ENCODE data around the gene EGR1.

The EGR1 gene

GRCh38 chr5:138449501-138450239, 15.6 kb upstream of the EGR1 start:
- no peak for TF ChIP-seq SPI1 (IDR thresholded peaks at IDR 0.05; ENCODE audit: low read depth, low read length)
- TF ChIP-seq POLR2AphosphoS5 (IDR thresholded peaks at IDR 0.05; ENCODE audit: low read depth, low read length), result no peak
- TF ChIP-seq TAF1 (IDR thresholded peaks at IDR 0.05; ENCODE audit: low read depth, low read length), result no peak
- TF ChIP-seq POU2F2 (IDR thresholded peaks at IDR 0.05; ENCODE audit: low read depth, low read length), result no peak
- no peak for TF ChIP-seq PAX5 (IDR thresholded peaks at IDR 0.05; ENCODE audit: insufficient read depth, low read length, severe bottlenecking)
- TF ChIP-seq POLR2A (IDR thresholded peaks at IDR 0.05; ENCODE audit: low read depth, low read length), result no peak
- DNase-seq (ENCODE audit: insufficient read length, low spot score), result peak; percentile 96
- peak; percentile 94 for FAIRE-seq

GRCh38 chr5:138450971-138451370, 14.3 kb upstream of the EGR1 start:
- FAIRE-seq (no peak), DNase-seq (ENCODE audit: insufficient read length, low spot score) (no peak)
- TF ChIP-seq SPI1 (IDR thresholded peaks at IDR 0.05; ENCODE audit: low read depth, low read length), result no peak
- no peak for TF ChIP-seq POU2F2 (IDR thresholded peaks at IDR 0.05; ENCODE audit: low read depth, low read length)
- TF ChIP-seq TAF1 (IDR thresholded peaks at IDR 0.05; ENCODE audit: low read depth, low read length), result no peak
- no peak for TF ChIP-seq POLR2AphosphoS5 (IDR thresholded peaks at IDR 0.05; ENCODE audit: low read depth, low read length)
- no peak for TF ChIP-seq POLR2A (IDR thresholded peaks at IDR 0.05; ENCODE audit: low read depth, low read length)
- no peak for TF ChIP-seq PAX5 (IDR thresholded peaks at IDR 0.05; ENCODE audit: insufficient read depth, low read length, severe bottlenecking)

- FAIRE-seq (no peak), DNase-seq (ENCODE audit: insufficient read length, low spot score) (no peak)
- TF ChIP-seq POU2F2 (IDR thresholded peaks at IDR 0.05; ENCODE audit: low read depth, low read length), result no peak
- TF ChIP-seq POLR2AphosphoS5 (IDR thresholded peaks at IDR 0.05; ENCODE audit: low read depth, low read length), result no peak
- TF ChIP-seq POLR2A (IDR thresholded peaks at IDR 0.05; ENCODE audit: low read depth, low read length), result no peak
- TF ChIP-seq SPI1 (IDR thresholded peaks at IDR 0.05; ENCODE audit: low read depth, low read length), result no peak
- no peak for TF ChIP-seq PAX5 (IDR thresholded peaks at IDR 0.05; ENCODE audit: insufficient read depth, low read length, severe bottlenecking)
- no peak for TF ChIP-seq TAF1 (IDR thresholded peaks at IDR 0.05; ENCODE audit: low read depth, low read length)
Measured at GRCh38 chr5:138452720-138453119, 12.6 kb upstream of the EGR1 start.

GRCh38 chr5:138453590-138453989, 11.7 kb upstream of the EGR1 start:
- DNase-seq (ENCODE audit: insufficient read length, low spot score) (no peak), FAIRE-seq (no peak)
- TF ChIP-seq TAF1 (IDR thresholded peaks at IDR 0.05; ENCODE audit: low read depth, low read length), result no peak
- no peak for TF ChIP-seq SPI1 (IDR thresholded peaks at IDR 0.05; ENCODE audit: low read depth, low read length)
- TF ChIP-seq POLR2A (IDR thresholded peaks at IDR 0.05; ENCODE audit: low read depth, low read length), result no peak
- no peak for TF ChIP-seq PAX5 (IDR thresholded peaks at IDR 0.05; ENCODE audit: insufficient read depth, low read length, severe bottlenecking)

- FAIRE-seq (no peak), DNase-seq (ENCODE audit: insufficient read length, low spot score) (no peak)
- no peak for TF ChIP-seq POLR2AphosphoS5 (IDR thresholded peaks at IDR 0.05; ENCODE audit: low read depth, low read length)
- no peak for TF ChIP-seq TAF1 (IDR thresholded peaks at IDR 0.05; ENCODE audit: low read depth, low read length)
- no peak for TF ChIP-seq PAX5 (IDR thresholded peaks at IDR 0.05; ENCODE audit: insufficient read depth, low read length, severe bottlenecking)
- TF ChIP-seq POLR2A (IDR thresholded peaks at IDR 0.05; ENCODE audit: low read depth, low read length), result no peak
- no peak for TF ChIP-seq SPI1 (IDR thresholded peaks at IDR 0.05; ENCODE audit: low read depth, low read length)
- no peak for TF ChIP-seq POU2F2 (IDR thresholded peaks at IDR 0.05; ENCODE audit: low read depth, low read length)
Measured at GRCh38 chr5:138454121-138454520, 11.2 kb upstream of the EGR1 start.

GRCh38 chr5:138455232-138455930, 9.9 kb upstream of the EGR1 start:
- TF ChIP-seq PAX5 (IDR thresholded peaks at IDR 0.05; ENCODE audit: insufficient read depth, low read length, severe bottlenecking), result no peak
- no peak for TF ChIP-seq POLR2AphosphoS5 (IDR thresholded peaks at IDR 0.05; ENCODE audit: low read depth, low read length)
- no peak for TF ChIP-seq POLR2A (IDR thresholded peaks at IDR 0.05; ENCODE audit: low read depth, low read length)
- no peak for TF ChIP-seq SPI1 (IDR thresholded peaks at IDR 0.05; ENCODE audit: low read depth, low read length)
- TF ChIP-seq TAF1 (IDR thresholded peaks at IDR 0.05; ENCODE audit: low read depth, low read length), result no peak
- no peak for TF ChIP-seq POU2F2 (IDR thresholded peaks at IDR 0.05; ENCODE audit: low read depth, low read length)

GRCh38 chr5:138457531-138458275, 7.6 kb upstream of the EGR1 start:
- FAIRE-seq (no peak), DNase-seq (ENCODE audit: insufficient read length, low spot score) (no peak)
- TF ChIP-seq PAX5 (IDR thresholded peaks at IDR 0.05; ENCODE audit: insufficient read depth, low read length, severe bottlenecking), result no peak
- no peak for TF ChIP-seq TAF1 (IDR thresholded peaks at IDR 0.05; ENCODE audit: low read depth, low read length)
- no peak for TF ChIP-seq POLR2AphosphoS5 (IDR thresholded peaks at IDR 0.05; ENCODE audit: low read depth, low read length)
- TF ChIP-seq POU2F2 (IDR thresholded peaks at IDR 0.05; ENCODE audit: low read depth, low read length), result no peak
- no peak for TF ChIP-seq POLR2A (IDR thresholded peaks at IDR 0.05; ENCODE audit: low read depth, low read length)
- no peak for TF ChIP-seq SPI1 (IDR thresholded peaks at IDR 0.05; ENCODE audit: low read depth, low read length)

More at GRCh38 chr5:138455232-138455930, 9.9 kb upstream of the EGR1 start:
- DNase-seq (ENCODE audit: insufficient read length, low spot score) (no peak), FAIRE-seq (no peak)

- peak; percentile 61 for FAIRE-seq
- DNase-seq (ENCODE audit: insufficient read length, low spot score), result no peak
- TF ChIP-seq PAX5 (IDR thresholded peaks at IDR 0.05; ENCODE audit: insufficient read depth, low read length, severe bottlenecking), result no peak
Measured at GRCh38 chr5:138458384-138458783, 6.9 kb upstream of the EGR1 start.

GRCh38 chr5:138458856-138459255, 6.4 kb upstream of the EGR1 start:
- DNase-seq (ENCODE audit: insufficient read length, low spot score) (no peak), FAIRE-seq (no peak)
- TF ChIP-seq POLR2A (IDR thresholded peaks at IDR 0.05; ENCODE audit: low read depth, low read length) (no peak), SPI1 (IDR thresholded peaks at IDR 0.05; ENCODE audit: low read depth, low read length) (no peak), TAF1 (IDR thresholded peaks at IDR 0.05; ENCODE audit: low read depth, low read length) (no peak), POU2F2 (IDR thresholded peaks at IDR 0.05; ENCODE audit: low read depth, low read length) (no peak), PAX5 (IDR thresholded peaks at IDR 0.05; ENCODE audit: insufficient read depth, low read length, severe bottlenecking) (no peak), POLR2AphosphoS5 (IDR thresholded peaks at IDR 0.05; ENCODE audit: low read depth, low read length) (no peak)
